K562 (cell line): ENCODE data around the gene BIVM. TPM values are rescaled to one million over a fixed set of nuclear protein-coding genes. Genes with fewer than 3 reads are reported as not detected.

Experiments used
- BRD9 ChIP-seq: fragments of 450-650 bp; IDR thresholded peaks from 2 replicates; pipeline ENCODE4 v1.6.1; 2018; ENCODE audit warnings: low read depth; ENCODE audit not compliant: partially characterized antibody
- CTCF ChIP-seq, 3 experiments: IDR thresholded peaks in 2 of 3; conservative IDR thresholded peaks in 1 of 3; 2 replicates each; pipeline ENCODE4 v1.5.1; 2011 to 2012; ENCODE audit warnings: low read length in 3 of 3, mild to moderate bottlenecking in 3 of 3, control low read depth in 2 of 3, improper control_type of control experiment in 1 of 3, inconsistent platforms in 1 of 3, low read depth in 1 of 3, mixed read lengths in 1 of 3, moderate library complexity in 1 of 3; ENCODE audit not compliant: insufficient read depth in 2 of 3
- ELF1 ChIP-seq: fragments of 200-800 bp; sonication (Bioruptor generic); IDR thresholded peaks from 2 replicates; pipeline ENCODE4 v1.6.1; 2016; ENCODE audit warnings: missing genetic modification characterization, missing compliant biosample characterization
- GATA2 ChIP-seq: sonication (generic); formaldehyde crosslinking; IDR thresholded peaks from 2 replicates; pipeline ENCODE4 v1.4.0; 2020; ENCODE audit warnings: mild to moderate bottlenecking, missing genetic modification reagents
- HNRNPL ChIP-seq: fragments of 200-400 bp; formaldehyde crosslinking; IDR thresholded peaks from 2 replicates; pipeline ENCODE4 v1.6.1; 2017; ENCODE audit warnings: low read depth, mild to moderate bottlenecking, low read length
- KDM5B ChIP-seq: fragments of 200-600 bp; sonication (generic); IDR thresholded peaks from 2 replicates; pipeline ENCODE4 v1.6.1; 2012; ENCODE audit warnings: low read depth, mild to moderate bottlenecking, moderate library complexity, low read length, control low read depth, inconsistent platforms; ENCODE audit not compliant: insufficient replicate concordance
- LEF1 ChIP-seq: fragments of 450-650 bp; IDR thresholded peaks from 2 replicates; pipeline ENCODE4 v1.6.1; 2016; ENCODE audit warnings: mild to moderate bottlenecking
- PPARD ChIP-seq: fragments of 250-450 bp; sonication (Bioruptor Pico); IDR thresholded peaks from 2 replicates; pipeline ENCODE4 v1.8.0; 2022; ENCODE audit warnings: inconsistent platforms, mild to moderate bottlenecking, moderate library complexity
- RNF2 ChIP-seq: sonication (generic); IDR thresholded peaks from 2 replicates; pipeline ENCODE4 v1.6.1; 2016
- TGIF2 ChIP-seq: sonication (generic); formaldehyde crosslinking; IDR thresholded peaks from 2 replicates; pipeline ENCODE4 v1.8.1; 2022; ENCODE audit warnings: mild to moderate bottlenecking, missing genetic modification reagents, moderate library complexity
- ZBTB49 ChIP-seq: sonication (generic); formaldehyde crosslinking; IDR thresholded peaks from 2 replicates; pipeline ENCODE4 v1.8.0; 2022; ENCODE audit warnings: missing genetic modification reagents, mild to moderate bottlenecking, borderline replicate concordance
- ZNF583 ChIP-seq: fragments of 250-450 bp; sonication (Bioruptor Pico); IDR thresholded peaks from 2 replicates; pipeline ENCODE4 v1.4.0; 2020
- polyA plus RNA-seq, 8 experiments: library from polyadenylated mRNA; depleted of rRNA in 4 of 8; stranded (reverse) in 5 of 8; unstranded in 3 of 8; fragments of >200 nt; fragmentation: Nextera tagmentation in 2 of 8; fragmentation: Illumina TruSeq in 1 of 8; extraction: Ambion mirVana in 2 of 8; extraction: Trizol in 1 of 8; gene quantifications; 2 replicates each; pipeline versions ENCODE4 v1.2.1 to v1.2.3, GENCODE V29; 2011 to 2014; ENCODE audit warnings: inconsistent platforms in 1 of 8, missing spikeins in 1 of 8
- total RNA-seq, 7 experiments: library from RNA; depleted of rRNA in 6 of 7; stranded (reverse); fragments of >200 nt in 6 of 7; fragmentation: Illumina TruSeq in 2 of 7; extraction: Trizol in 2 of 7; gene quantifications; 2 replicates each; pipeline versions ENCODE4 v1.2.1 to v1.2.3, GENCODE V29; 2011 to 2021; ENCODE audit warnings: low replicate concordance in 1 of 7
- TF ChIP-seq, protein P1 (sequence below): fragments of 200-800 bp; sonication (Bioruptor generic); IDR thresholded peaks from 2 replicates; pipeline ENCODE4 v1.6.1; 2016; ENCODE audit warnings: missing genetic modification characterization, missing compliant biosample characterization
- TF ChIP-seq, protein P2 (sequence below): fragments of 450-650 bp; IDR thresholded peaks from 2 replicates; pipeline ENCODE4 v1.6.1; 2016; ENCODE audit warnings: low read depth, mild to moderate bottlenecking, moderate library complexity
- TF ChIP-seq, protein P3 (sequence below): sonication (generic); formaldehyde crosslinking; IDR thresholded peaks from 2 replicates; pipeline ENCODE4 v1.8.0; 2022; ENCODE audit warnings: mild to moderate bottlenecking, missing genetic modification reagents, borderline replicate concordance

The BIVM gene
- total and polyA plus RNA-seq, 9 of the 15 experiments (the other 6 are each of a cell fraction or from before 2014, with no cell fraction given), result 3.6 to 23.1 (median 16.8) TPM

DNA sequence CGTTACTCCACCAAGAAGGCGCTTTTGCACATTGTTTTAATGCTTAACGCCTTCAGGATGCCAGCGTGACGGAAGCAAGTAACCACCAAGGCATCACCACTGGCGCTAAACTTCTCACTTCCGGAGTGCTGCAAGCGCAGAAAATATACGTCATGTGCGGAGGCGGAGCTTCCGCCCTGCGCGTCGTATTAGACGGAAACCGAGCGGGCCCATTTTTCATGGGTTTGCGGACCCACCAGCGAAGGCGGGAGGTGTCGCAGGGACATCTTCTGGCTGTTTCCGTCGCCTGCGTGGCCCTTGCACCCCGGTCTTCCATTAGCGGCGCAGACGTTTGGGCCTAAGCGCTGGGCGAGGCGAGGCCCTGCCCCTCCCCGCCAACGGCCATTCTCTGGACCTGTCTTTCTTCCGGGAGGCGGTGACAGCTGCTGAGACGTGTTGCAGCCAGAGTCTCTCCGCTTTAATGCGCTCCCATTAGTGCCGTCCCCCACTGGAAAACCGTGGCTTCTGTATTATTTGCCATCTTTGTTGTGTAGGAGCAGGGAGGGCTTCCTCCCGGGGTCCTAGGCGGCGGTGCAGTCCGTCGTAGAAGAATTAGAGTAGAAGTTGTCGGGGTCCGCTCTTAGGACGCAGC is 46.8 kb downstream of the BIVM start, which contains the start of gene ERCC5 (continued):
- TF ChIP-seq, protein P1, sequence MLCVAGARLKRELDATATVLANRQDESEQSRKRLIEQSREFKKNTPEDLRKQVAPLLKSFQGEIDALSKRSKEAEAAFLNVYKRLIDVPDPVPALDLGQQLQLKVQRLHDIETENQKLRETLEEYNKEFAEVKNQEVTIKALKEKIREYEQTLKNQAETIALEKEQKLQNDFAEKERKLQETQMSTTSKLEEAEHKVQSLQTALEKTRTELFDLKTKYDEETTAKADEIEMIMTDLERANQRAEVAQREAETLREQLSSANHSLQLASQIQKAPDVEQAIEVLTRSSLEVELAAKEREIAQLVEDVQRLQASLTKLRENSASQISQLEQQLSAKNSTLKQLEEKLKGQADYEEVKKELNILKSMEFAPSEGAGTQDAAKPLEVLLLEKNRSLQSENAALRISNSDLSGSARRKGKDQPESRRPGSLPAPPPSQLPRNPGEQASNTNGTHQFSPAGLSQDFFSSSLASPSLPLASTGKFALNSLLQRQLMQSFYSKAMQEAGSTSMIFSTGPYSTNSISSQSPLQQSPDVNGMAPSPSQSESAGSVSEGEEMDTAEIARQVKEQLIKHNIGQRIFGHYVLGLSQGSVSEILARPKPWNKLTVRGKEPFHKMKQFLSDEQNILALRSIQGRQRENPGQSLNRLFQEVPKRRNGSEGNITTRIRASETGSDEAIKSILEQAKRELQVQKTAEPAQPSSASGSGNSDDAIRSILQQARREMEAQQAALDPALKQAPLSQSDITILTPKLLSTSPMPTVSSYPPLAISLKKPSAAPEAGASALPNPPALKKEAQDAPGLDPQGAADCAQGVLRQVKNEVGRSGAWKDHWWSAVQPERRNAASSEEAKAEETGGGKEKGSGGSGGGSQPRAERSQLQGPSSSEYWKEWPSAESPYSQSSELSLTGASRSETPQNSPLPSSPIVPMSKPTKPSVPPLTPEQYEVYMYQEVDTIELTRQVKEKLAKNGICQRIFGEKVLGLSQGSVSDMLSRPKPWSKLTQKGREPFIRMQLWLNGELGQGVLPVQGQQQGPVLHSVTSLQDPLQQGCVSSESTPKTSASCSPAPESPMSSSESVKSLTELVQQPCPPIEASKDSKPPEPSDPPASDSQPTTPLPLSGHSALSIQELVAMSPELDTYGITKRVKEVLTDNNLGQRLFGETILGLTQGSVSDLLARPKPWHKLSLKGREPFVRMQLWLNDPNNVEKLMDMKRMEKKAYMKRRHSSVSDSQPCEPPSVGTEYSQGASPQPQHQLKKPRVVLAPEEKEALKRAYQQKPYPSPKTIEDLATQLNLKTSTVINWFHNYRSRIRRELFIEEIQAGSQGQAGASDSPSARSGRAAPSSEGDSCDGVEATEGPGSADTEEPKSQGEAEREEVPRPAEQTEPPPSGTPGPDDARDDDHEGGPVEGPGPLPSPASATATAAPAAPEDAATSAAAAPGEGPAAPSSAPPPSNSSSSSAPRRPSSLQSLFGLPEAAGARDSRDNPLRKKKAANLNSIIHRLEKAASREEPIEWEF (CRISPR knock-in tag), result no peak
- TF ChIP-seq RNF2, result peak; percentile 47; the same call in 1 of the 2 replicates
- no peak for TF ChIP-seq HNRNPL
- TF ChIP-seq LEF1, result no peak
- peak in 2 of 3 experiments; percentile 12 to 24; a peak in 1 of 6 replicates for TF ChIP-seq CTCF (IDR thresholded peaks at IDR 0.05 in 2 of 3, conservative IDR thresholded peaks at IDR 0.05 in 1 of 3; ENCODE audit: insufficient read depth in 2 of 3, low read depth in 1 of 3, low read length in 3 of 3)
- peak; percentile 63 for TF ChIP-seq KDM5B
- TF ChIP-seq, protein P2, sequence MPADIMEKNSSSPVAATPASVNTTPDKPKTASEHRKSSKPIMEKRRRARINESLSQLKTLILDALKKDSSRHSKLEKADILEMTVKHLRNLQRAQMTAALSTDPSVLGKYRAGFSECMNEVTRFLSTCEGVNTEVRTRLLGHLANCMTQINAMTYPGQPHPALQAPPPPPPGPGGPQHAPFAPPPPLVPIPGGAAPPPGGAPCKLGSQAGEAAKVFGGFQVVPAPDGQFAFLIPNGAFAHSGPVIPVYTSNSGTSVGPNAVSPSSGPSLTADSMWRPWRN, result no peak
- no peak for TF ChIP-seq ZBTB49
- TF ChIP-seq GATA2, result no peak
- TF ChIP-seq TGIF2 (CRISPR knock-in tag), result no peak
- no peak for TF ChIP-seq ZNF583 (CRISPR knock-in tag)
- TF ChIP-seq, protein P3, sequence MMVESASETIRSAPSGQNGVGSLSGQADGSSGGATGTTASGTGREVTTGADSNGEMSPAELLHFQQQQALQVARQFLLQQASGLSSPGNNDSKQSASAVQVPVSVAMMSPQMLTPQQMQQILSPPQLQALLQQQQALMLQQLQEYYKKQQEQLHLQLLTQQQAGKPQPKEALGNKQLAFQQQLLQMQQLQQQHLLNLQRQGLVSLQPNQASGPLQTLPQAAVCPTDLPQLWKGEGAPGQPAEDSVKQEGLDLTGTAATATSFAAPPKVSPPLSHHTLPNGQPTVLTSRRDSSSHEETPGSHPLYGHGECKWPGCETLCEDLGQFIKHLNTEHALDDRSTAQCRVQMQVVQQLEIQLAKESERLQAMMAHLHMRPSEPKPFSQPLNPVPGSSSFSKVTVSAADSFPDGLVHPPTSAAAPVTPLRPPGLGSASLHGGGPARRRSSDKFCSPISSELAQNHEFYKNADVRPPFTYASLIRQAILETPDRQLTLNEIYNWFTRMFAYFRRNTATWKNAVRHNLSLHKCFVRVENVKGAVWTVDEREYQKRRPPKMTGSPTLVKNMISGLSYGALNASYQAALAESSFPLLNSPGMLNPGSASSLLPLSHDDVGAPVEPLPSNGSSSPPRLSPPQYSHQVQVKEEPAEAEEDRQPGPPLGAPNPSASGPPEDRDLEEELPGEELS (CRISPR knock-in tag), result no peak
- TF ChIP-seq PPARD (CRISPR knock-in tag), result no peak
- no peak for TF ChIP-seq BRD9
- peak; percentile 98 for TF ChIP-seq ELF1 (tag)
